Right lobe of liver (tissue), 4 donors: Measurements from ENCODE around the gene SLC46A2.

ENCODE experiments used
- POLR2A ChIP-seq: fragments of 450-650 bp; IDR thresholded peaks from one replicate; pipeline ENCODE4 v1.6.1; 2017; ENCODE audit warnings: antibody characterized with exemption, mild to moderate bottlenecking
- TF ChIP-seq, protein P1 (sequence below), 4 donors: fragments of 200-600 bp in 3 of 4; fragments of 450-650 bp in 1 of 4; IDR thresholded peaks; one replicate each; pipeline versions ENCODE4 v1.5.1 to v1.8.0; 2016 to 2022; ENCODE audit warnings: antibody characterized with exemption in 4 of 4, mild to moderate bottlenecking in 2 of 4
- donor health status: DM: no; HTN: no; CAD: no.
- donor health status: DM: no; HTN: no; CAD: no.
- donor health status: DM: no; HTN: yes; CAD: no.

DNA sequence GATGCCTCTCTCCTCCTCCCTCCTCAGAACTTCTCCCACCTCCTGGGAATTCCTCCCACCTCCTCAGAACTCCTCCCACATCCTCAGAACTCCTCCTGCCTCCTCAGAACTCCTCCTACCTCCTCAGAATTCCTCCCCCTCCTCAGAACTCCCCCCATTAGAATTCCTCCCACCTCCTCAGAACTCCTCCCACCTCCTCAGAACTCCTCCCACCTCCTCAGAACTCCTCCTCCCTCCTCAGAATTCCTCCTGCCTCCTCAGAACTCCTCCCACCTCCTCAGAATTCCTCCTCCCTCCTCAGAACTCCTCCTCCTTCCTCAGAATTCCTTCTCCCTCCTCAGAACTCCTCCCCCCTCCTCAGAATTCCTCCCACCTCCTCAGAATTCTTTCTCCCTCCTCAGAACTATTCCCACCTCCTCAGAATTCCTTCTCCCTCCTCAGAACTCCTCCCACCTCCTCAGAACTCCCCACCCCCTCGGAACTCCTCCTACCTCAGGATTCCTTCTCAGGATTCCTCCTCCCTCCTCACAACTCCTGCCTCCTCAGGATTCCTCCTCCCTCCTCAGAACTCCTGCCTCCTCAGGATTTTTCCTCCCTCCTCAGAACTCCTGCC is 23.9 kb downstream of the SLC46A2 start:
- no peak for TF ChIP-seq POLR2A
- TF ChIP-seq, protein P1, sequence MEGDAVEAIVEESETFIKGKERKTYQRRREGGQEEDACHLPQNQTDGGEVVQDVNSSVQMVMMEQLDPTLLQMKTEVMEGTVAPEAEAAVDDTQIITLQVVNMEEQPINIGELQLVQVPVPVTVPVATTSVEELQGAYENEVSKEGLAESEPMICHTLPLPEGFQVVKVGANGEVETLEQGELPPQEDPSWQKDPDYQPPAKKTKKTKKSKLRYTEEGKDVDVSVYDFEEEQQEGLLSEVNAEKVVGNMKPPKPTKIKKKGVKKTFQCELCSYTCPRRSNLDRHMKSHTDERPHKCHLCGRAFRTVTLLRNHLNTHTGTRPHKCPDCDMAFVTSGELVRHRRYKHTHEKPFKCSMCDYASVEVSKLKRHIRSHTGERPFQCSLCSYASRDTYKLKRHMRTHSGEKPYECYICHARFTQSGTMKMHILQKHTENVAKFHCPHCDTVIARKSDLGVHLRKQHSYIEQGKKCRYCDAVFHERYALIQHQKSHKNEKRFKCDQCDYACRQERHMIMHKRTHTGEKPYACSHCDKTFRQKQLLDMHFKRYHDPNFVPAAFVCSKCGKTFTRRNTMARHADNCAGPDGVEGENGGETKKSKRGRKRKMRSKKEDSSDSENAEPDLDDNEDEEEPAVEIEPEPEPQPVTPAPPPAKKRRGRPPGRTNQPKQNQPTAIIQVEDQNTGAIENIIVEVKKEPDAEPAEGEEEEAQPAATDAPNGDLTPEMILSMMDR (IDR thresholded peaks at IDR 0.05) = no peak
